Measurements from ENCODE around the gene HMCN2. TPM values are rescaled to one million over a fixed set of nuclear protein-coding genes. Genes with fewer than 3 reads are reported as not detected.

Gene HMCN2
- total RNA-seq, 1 donor from 2014 or later = 7.8 TPM

DNA sequence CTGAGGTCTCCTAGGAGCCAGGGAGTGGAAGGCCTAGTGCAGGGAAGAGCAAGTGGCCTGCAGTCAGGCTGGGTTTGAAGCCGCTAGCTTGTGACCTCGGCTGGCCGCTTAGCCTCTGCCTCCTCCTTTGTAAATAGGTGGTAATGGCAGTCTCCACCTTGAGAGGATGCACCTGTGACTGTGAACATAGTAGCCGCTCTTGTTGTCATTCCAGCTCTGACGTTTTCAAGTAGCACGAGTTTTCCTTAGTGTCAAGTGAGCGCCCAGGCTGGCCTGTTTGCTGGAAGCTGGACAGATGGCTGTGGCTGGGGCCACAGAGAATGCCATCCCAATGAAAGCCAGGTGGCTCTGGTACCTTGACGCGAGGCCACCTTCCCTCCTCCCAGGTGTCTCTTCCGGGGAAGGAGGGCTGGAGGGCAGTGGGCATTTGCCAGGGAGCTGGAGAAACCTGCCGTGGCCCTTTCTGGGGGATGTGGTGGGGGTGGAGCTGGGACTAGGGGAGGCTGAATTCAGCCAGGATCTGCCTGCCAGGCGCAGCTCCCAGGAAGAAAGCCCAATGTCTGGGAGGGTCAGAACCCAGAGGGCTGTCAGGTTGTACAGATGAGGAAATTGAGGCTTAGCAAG is 181.7 kb downstream of the HMCN2 start:
- Histone ChIP-seq H3K4me3 (peak overlapping the region; percentile 64), H3K27ac (peak overlapping the region; percentile 73), H3K9me3 (no peaks in the 10 kb centered on the region), H3K4me1 (peaks cover 60% of the 10 kb centered on the region), H3K36me3 (no peaks in the 10 kb centered on the region), H3K27me3 (no peaks in the 10 kb centered on the region)
- intact Hi-C loops (cut with DNase I) = no loop called here
- no peak for DNase-seq
- no peak for ATAC-seq
- no peak for TF ChIP-seq CTCF (IDR thresholded peaks at IDR 0.05)

DNA sequence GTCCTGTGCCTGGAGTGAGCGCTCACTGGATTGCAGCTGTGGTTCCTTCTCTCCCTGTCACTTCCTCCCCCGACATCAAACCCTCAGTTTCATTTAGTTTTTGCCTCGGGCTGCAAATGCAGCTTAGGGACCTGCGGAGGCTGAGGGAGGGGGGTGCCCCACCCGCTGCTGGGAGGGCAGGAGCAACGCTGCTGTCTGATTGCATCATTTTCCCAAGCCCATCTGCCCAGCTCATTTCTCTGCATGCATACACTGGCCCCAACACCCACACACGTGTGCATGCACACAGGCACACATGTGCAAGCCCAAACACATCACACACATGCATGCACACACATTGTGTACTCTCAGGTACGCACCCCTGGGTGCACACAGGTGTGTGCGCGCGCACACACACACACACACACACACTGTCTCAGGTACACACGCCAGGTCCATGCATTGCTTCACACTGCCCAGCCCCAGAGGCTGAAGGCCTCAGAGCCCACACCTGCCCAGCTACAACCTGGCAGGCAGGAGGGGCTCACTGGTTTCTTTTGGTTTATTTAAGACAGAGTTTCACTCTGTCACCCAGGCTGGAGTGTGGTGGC is 182.6 kb downstream of the HMCN2 start:
- H3K9me3 ChIP-seq = no peaks in the 10 kb centered on the region
- H3K27ac ChIP-seq = no peak overlapping the region
- no peaks in the 10 kb centered on the region for H3K27me3 ChIP-seq
- no peak overlapping the region for H3K4me3 ChIP-seq
- ATAC-seq (no peak), DNase-seq (no peak)
- intact Hi-C loops (cut with DNase I) = no loop called here
- no peak for TF ChIP-seq CTCF (IDR thresholded peaks at IDR 0.05)
- no peaks in the 10 kb centered on the region for H3K36me3 ChIP-seq
- H3K4me1 ChIP-seq = peaks cover 60% of the 10 kb centered on the region

DNA sequence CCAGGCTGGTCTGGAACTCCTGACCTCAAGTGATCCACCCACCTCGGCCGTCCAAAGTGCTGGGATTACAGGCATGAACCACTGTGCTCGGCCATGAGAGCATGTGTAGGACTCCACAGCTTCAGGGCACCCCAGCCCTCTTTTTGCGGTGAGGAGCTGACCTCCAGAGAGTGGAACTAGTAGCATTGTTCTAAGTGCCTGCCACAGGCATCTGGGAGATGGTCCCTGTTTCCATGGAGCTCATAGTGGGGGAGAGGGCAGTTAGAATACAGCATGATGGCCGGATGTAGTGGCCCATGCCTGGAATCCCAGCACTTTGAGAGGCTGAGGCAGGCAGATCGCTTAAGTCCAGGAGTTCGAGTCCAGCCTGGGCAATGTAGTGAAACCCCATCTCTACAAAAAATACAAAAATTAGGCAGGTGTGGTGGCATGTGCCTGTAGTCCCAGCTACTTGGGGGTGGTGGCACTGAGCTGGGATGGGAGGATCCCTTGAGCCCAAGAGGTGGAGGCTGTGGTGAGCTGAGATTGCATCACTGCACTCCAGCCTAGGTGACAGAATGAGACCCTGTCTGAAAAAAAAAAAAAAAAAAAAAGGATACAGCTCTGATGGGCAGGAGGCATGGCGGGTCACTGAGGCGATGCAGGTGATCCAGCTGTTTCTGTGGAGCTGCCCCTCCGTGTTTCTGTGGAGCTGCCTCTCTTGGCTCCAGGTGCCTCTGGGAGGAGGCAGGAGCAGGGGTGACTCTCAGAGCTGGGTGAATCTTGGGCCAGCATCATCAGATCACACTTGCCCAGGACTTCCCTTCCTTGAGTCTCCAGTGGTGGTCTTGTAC is 183.4 kb downstream of the HMCN2 start:
- Histone ChIP-seq H3K4me1 (peaks cover 60% of the 10 kb centered on the region), H3K27ac (no peak overlapping the region)
- intact Hi-C loops (cut with DNase I) = no loop called here

DNA sequence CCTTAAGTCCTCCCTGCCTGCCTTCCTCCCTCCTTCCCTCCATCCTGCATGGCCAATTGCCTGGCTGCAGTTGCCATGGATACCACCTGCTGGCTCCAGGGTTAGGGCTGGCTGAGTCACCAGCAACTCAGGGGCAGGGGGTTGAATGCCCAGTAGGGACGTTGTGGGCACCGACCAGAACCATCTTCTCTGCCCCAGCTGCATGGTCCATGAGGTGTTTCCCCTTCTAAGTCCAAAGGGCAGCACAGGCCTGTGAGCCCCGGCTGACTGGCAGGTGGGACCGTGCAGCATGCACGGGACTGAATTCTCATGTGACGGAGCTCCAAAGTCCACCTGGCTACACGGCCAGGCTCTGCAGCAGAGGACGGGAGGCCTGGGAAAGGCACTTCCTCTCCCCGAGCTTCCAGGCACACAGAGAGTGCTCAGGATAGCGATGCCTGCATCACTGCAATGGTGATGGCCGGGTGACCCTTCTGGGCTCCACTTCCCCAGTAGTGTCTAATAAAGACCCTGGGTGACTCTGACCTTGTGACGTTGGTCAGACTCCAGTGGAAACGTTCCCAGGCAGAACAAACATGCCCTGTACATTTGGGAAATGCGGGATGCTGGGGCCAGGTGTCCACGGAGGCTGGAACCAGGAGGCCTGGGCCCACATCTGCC is 184.9 kb downstream of the HMCN2 start:
- intact Hi-C loops (cut with DNase I) = no loop called here
- TF ChIP-seq CTCF (IDR thresholded peaks at IDR 0.05) = no peak
- no peak for DNase-seq
- Histone ChIP-seq H3K9me3 (no peaks in the 10 kb centered on the region), H3K27ac (peak overlapping the region; percentile 68), H3K27me3 (no peaks in the 10 kb centered on the region), H3K4me1 (peaks cover 55% of the 10 kb centered on the region), H3K4me3 (no peak overlapping the region), H3K36me3 (no peaks in the 10 kb centered on the region)
- ATAC-seq = no peak

More for the DNA sequence above, 183.4 kb downstream of the HMCN2 start:
- H3K27me3 ChIP-seq = no peaks in the 10 kb centered on the region
- H3K36me3 ChIP-seq = no peaks in the 10 kb centered on the region
- no peak for ATAC-seq
- no peak for DNase-seq
- no peak overlapping the region for H3K4me3 ChIP-seq
- TF ChIP-seq CTCF (IDR thresholded peaks at IDR 0.05) = no peak
- H3K9me3 ChIP-seq = no peaks in the 10 kb centered on the region

GRCh38 chr9:130451004-130451390 is 185.4 kb downstream of the HMCN2 start:
- H3K9me3 ChIP-seq = no peaks in the 10 kb centered on the region
- DNase-seq = no peak
- no peak for ATAC-seq

More at GRCh38 chr9:130451004-130451390, 185.4 kb downstream of the HMCN2 start:
- Histone ChIP-seq H3K4me1 (peaks cover 50% of the 10 kb centered on the region), H3K36me3 (no peaks in the 10 kb centered on the region), H3K27ac (peak overlapping the region; percentile 68), H3K27me3 (no peaks in the 10 kb centered on the region), H3K4me3 (no peak overlapping the region)
- no peak for TF ChIP-seq CTCF (IDR thresholded peaks at IDR 0.05)
- intact Hi-C loops (cut with DNase I) = no loop called here
